ENCODE data around the gene DRC7.
"Not testable (repeated sequence)": the region's sequence is repeated elsewhere in the genome, so short reads cannot be mapped to it uniquely, and the experiment has no call there.

GRCh38 chr16:57746316-57746715 is 51.7 kb downstream of the DRC7 start:
- TF ChIP-seq CTCF, POLR2A (IDR thresholded peaks at IDR 0.05): not testable (repeated sequence)

Data from thyroid gland (tissue), 4 donors.